GM19324 (cell line): ENCODE measurements around the gene RTN4RL1.
"Not testable (repeated sequence)": the region's sequence is repeated elsewhere in the genome, so short reads cannot be mapped to it uniquely, and the experiment has no call there.

Source experiments
- ATAC-seq: cut with Tn5 transposase; IDR thresholded peaks from one replicate; pipeline ENCODE4 v1.9.1; 2021; ENCODE audit warnings: mild to moderate bottlenecking, moderate library complexity; ENCODE audit not compliant: unreplicated experiment, low FRiP score

RTN4RL1 gene

DNA sequence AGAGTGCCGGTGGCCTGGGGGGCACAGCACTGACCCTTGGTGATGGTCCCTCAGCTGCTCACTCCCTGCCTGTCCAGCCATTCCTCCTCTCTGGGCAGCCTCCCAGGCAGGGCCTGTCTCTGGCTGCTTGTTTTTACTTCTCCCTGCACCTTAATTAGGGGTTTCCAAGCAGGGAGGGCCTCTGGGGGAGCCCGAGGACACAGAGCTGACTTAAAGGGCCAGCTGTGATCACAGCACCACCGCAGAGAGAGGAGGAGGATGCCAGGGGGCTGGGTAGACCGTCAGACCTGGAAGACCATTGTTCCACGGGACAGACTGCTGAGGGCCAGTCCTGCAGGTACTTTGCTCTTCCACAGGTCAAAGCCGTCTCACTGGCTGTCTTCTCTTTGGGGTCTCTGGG is 3.6 kb upstream of the RTN4RL1 start:
- no peak for ATAC-seq

DNA sequence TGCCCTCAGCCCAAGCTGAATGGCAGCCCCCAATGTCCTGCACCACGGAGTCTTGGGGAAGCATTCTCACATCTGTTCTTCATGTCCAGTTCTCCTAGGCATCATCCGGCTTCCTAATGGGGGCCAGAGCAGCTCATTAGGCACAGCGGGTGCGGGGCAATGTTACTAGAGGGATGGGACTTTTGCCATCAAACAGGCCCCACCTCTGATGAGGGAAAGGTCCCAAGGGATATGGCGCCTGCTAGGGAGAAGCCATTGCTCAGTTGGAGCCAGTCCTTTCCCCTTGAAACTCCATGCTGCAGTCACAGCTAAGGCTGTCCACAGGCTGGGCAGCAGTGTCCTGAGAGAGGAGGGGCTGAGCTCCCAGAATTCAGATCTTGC is 3.1 kb upstream of the RTN4RL1 start:
- ATAC-seq: no peak

DNA sequence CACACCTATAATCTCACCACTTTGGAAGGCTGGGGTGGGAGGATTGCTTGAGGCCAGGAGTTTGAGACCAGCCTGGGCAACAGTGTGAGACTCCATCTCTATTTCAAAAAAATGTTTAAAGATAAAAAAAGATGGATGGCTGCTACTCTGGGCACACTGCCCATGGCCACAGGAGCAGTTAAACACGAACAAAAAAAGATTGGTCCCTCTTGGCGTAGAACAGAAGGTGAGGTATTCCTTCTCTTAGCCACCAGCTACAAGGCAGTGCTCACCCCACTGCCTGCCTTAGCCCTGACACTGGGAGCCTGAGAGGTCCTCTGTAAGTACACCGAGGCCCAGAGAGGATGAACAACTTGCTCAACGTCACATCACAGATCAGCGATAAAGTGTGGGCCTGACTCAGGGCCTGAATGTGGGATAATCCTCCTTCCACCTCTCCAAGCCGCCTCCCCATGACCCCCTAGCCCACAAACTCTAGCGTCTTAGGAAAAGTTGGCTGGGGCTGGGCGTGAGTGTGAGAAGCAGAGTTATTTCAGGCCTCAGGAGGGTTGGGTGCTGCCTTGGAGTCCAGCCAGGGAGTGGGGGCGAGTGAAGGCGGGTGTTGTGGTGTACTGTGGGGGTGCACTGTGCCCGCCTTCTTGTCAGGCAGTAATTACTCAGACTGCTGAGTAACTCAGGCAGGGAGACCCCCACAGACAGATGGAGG is 2.5 kb upstream of the RTN4RL1 start:
- ATAC-seq: no peak

DNA sequence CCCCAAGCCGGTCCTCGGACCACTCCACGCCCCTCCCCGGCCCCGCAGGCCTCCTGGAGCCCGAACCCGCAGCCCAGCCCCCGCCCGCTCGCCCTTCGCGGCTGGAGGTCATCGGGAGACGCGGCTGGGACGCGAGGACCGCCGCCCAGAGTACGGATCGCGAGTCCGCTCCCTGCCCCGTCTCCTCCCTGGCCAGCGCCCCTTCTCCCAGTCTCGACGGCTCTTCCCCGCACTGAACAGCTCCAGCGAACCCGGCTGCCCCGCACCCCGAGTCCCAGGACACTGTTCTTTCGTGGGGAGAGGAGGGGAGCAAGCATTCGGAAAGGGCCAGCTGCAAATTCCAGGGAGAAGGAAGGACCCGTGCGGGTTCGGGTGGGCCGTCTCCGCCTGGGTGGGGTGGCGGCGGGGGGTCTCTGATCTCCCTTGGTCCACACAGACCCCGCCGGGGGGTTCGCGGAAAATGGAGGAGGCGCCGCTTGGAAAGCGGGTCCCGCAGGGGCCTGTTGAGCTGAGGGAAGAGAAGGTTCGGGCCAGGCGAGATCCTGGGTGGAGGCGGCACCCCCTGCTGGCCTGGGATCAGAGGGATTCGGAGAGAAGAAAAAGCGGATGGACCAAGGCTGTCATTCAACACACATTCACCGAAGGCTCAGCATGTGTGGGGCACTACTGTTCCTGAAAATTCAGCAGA is 632 bp upstream of the RTN4RL1 start:
- ATAC-seq: no peak

DNA sequence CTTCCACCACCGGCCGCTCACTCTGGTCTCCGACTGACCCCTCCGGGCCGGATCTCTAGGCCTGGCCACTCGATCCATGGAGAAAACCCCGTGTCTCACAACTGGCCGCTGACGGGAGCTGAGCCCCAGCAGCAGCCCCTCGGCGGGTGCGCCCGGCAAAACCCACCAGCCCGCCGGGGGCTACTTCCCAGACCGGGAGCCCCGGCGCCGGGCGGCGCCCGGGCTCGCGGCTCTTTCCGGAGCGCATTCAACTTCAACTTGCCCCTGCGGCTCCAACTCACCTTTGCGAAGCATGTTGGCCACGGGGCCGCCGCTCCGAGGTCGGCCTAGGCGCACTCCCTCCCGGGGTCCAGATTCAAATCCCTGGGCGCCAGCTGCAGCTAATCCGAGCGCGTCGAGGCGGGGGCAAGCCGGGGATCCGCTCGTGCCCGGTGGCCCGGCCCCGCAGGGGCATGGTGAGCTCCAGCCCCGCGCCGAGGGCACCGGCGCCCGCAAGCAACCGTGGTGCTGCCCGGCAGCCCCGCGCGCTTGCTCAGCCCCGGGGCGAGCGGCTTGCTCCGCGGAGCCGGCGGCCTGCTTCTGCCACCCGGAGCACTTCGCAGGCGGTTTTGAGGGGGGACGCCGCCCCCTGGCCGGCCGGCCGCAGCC is 438 bp downstream of the RTN4RL1 start:
- no peak for ATAC-seq

DNA sequence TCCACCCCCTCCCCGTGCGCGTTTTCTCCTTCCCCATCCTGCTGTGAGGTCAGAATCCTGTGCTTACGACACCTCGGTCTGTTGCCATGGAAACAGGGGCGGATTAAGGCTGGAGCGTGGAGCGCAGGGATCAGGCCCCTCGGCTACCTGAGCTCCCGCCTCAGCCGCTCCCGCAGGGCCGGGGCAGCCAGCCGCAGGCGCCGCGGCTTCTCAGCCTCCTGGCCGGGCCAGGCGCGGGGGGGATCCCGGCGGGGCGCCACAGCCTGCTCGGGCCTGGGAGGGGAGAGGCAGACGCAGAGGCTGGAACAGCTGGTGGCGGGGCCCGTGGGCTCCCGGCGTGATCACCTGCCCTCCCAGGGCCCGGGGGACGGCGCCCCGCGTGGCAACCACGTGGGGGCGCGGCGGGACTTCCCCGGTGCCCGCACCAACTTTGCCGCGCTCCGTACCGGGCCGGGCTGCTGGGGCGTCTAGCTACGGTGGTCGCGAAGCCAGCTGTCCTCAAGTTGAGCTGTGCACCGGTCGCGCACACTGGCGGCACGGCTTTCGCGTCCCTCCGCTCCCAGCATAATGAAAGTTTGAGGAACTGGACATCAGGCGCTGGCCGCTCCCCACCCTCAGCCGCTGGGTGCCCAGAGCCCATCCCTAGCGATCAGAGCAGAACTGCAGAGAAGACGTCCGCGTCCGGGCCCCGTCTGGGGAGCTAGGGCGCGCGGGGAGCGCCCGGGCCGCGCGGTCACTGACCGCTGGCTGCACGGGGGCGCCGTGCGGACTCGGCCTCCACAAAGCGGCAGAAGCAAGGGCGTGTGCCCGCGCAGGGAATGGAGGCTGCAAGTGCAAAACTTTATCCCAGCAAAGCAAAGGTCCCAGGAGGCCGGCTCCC is 1.2 kb downstream of the RTN4RL1 start:
- ATAC-seq: no peak

DNA sequence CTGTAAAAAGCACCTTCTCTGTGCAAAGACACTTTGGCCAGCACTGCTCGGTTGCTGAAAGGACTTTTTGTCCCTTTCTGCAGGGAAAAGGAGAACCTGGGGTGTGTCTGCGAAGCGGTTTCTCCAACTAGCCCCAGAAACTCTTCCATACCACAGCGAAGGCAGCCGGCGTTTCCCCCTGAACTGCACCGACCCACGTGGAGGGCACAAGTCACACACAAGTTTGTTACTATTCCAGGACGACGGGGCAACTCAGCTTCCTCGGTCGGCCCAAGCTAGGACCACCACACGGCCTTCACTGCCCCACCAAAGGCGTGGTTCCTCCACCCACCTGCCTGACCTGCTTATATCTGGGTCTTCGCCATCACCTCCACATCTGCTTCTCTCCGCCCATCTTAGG is 1.9 kb downstream of the RTN4RL1 start:
- ATAC-seq: no peak

DNA sequence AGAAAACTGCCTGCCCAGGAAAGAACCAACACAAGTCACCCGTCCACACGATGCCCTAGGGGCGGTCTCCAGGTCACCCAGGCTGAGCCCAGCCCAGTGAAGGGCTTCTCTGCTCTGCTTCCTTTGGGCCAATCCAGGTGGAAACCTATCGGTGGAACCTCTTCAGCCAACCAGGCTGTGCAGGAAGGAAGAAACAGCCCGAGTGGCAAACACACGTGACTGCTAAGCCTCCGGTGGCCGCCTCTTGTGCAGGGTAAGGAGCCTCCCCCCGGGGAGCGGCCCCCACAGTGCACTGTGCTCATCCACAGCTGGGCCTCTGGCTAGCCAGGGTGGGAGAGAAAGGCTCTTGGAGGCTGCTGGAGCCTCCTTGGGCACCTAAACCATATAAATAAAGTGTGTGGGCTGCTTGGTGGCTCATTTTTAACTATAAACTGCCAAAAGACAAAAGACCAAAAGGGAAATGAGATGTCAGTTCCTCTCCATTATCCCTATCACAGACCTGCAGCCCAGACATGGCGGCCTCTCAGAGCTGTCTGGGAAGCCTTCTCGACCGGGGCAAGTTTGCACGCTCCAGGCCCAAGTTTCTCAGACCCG is 2.4 kb downstream of the RTN4RL1 start:
- no peak for ATAC-seq

DNA sequence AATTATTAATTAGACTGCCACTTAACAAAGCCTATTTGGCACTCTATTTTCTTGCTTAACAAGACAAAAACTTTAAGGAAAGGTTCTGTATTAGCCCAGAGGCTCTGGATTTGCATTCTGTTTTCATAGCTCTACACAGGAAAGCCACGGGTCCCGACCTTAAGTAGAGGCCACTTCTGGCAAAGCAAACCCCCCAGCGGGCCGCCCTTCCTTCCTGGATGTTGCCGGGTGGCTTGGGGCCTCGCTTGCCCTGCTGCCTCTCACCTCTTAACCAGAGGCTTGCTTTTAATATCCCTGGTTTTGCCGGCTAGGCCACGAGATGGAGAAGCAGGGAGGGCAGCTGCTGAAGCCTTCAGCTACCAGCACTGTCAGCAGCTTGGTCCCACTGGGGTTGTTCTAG is 4.4 kb downstream of the RTN4RL1 start:
- no peak for ATAC-seq

DNA sequence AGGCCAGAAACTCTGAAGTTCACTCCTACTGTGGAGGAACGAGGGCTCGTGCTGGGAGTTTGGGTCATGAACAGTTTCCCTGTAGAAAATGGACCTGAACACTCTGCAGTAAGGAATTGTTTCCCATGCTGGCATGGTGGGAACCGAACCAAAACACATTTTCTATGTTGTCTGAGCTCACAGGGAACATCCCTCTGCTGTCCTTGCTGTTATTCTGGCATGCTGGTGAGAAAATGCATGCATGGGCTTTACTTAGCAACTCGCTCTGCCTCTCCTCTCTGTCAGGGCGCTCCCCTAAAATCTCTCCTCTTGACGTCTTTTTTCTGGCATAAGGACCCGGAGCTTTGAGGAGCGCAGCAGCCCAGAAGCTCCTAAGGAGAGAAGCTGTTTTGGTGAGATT is 5.4 kb downstream of the RTN4RL1 start:
- ATAC-seq: no peak

DNA sequence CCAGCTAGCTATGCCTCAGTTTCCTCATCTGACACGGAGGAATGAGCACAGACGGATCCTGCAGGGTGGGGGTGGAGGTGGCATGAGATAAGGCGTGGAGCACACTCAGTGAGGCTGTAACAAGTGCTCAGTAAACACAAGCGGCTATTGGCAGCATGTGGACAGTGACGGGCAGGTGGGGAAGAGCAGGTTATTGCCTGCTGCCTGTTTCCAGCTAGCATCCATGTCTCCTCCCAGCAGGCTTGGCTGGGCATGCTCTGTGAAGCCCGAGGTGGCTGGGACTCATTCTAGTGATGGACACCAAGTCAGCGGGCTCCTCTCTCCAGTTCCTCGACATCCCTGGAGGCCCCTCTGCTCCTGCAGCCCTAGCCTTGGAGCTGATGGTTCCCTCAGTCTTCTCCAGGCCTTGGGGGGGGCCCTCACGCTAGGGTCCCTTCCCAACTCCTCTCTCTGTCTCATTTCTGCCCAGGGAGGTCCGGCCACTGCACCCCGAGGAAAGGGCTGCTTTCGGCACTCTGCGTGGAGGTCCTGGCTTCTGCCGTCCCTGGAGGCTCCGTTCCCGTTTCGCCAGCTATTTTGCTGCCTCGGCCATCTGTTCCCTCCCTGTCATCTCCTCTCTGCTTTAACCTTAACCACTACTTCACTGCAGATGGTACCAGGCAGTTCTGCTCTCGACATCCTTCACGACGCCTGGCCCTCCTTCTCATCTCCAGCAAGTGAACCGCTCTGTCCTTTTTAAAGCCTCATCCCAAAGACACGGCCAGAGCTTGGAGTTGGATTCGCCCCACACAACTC is 6.2 kb downstream of the RTN4RL1 start:
- ATAC-seq: no peak

DNA sequence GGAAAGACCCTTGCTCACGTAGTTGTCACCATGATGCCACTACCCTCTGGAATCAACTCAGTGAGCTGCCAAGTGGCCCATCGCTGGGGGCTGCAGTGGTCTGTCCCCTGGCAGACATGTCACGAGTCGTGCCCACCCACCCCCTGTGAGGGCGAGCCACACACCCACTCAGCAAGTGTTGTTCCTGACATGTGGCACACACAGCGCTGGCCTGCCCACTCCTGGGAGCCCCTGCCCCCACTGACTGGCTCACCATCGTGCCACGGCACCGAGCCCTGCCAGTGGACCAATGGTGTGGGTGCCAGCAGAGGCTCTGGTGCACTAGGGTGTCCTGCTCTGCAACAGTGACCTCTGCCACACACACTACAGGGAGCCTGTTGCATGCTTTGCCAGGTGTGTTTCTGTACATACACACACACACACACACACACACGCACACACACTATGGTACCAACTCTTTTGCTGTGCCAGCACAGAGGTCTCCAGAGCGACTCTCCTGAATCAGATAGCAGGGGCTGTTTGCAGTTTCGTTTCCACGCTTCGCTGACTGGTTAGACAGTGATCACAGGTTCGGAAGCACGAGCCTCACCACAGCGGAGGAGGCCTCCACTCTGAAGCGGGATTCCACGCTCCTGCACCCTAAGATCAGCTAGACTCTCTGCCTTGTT is 7.7 kb downstream of the RTN4RL1 start:
- ATAC-seq: no peak

DNA sequence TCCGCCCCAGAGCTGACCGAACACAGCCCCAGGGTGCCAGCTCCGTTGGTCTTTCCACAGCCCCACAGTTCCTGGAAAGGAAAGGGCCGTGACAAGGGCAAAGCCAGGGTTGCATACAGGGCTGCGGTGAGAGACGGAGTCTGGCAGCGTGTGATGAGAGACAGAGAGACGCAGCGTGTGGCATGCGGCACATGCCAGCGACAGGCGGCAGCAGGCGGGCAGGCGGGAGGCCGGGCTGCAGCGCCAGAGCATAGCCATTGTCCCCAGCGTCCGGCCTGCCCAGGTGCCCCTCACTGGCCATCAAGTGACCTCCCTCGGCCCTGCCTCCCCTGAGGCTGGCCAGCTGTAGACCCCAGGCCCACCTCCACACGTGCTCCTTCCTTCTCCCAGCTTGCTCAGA is 8.6 kb downstream of the RTN4RL1 start:
- ATAC-seq: no peak

DNA sequence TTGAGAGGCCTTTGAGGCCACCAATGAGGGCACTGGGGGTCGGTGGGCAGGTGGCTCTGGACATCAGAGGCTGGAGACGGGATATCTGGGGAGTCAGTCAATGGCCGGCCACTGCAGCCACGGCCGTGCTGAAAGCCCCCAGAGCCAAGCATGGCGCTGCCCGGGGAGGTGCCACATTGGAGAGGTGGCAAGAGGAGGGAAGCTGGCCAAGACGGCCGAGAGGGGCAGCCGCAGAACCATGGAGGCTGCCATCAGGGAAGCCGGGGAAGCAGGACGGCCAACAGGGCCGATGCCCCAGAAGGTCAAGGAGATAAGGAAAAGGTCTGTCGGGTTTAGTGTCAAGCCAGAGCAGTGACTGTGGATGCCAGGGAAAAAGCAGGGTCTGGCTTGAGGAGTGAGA is 9.8 kb downstream of the RTN4RL1 start:
- ATAC-seq: no peak

DNA sequence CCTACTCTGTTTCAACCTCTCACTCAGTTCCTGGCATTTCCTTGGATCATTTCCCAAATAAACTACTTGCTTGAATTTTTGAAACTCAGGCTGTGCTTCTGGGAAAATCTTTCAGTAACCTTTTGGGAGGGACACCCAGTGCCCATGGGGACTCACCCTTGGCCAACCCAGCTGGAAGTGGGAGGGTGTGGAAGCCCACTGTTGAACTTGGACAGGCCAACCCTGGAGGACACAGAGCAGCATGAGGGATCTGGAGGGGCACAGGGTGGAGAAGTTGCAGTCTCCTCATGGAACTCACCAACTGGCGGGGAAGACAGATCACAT is 11.2 kb downstream of the RTN4RL1 start:
- ATAC-seq: no peak

DNA sequence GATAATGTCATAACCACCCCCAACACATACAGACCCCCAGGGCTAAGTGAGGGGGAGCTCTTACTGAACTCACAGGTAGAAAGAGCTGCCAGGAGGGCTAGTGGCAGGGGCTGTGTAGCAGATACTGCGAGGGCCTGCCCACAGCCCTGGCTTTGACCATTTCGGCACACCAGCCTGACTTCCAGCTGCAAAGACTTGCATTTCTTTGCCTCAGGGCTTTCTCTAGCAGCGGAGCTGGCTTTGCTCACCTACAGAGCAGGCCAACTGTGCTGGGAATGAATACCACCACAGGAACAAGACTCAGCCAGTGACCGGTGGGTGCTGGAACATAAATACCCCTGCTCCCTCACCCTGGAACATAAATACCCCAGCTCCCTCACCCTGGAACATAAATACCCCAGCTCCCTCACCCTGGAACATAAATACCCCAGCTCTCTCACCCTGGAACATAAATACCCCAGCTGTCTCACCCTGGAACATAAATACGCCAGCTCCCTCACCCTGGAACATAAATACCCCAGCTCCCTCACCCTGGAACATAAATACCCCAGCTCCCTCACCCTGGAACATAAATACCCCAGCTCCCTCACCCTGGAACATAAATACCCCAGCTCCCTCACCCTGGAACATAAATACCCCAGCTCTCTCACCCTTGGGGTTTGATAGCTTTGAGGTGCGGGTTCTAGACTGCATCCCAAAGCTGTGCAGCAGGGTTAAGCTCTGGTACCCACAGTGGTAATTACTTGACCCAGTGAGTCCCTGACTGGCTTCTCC is 11.7 kb downstream of the RTN4RL1 start:
- not testable (repeated sequence) for ATAC-seq

DNA sequence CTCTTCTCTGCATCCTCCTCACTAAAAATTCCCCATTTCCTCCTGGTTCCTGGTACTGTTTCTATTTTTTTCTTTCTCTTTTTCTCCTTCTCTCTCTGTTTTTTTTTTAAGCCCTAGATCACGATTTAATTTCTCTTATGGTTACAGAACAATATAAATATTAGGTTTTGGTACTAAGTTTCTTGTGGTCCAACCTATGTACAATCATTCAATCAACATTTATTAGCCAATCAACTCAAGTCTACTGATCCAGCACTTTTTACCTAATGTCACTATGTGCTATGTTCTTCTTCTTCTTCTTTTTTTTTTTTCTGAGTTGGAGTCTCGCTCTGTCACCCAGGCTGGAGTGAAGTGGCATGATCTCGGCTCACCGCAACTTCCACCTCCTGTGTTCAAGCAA is 12.6 kb downstream of the RTN4RL1 start:
- no peak for ATAC-seq
